DOHH2 (cell line): Measurements from ENCODE around the gene EPC1.

ENCODE experiments used
- H3F3A ChIP-seq: fragments of 200-600 bp; sonication (generic), shearing (Covaris generic); 2 replicates; pipeline ENCODE4 v1.6.0; 2016; ENCODE audit warnings: antibody characterized with exemption, mild to moderate bottlenecking; ENCODE audit not compliant: control insufficient read depth, insufficient read depth
- H3K27ac ChIP-seq: fragments of 200-600 bp; sonication (generic); 2 replicates; pipeline ENCODE4 v1.5.1; 2014; ENCODE audit warnings: low read depth, mild to moderate bottlenecking, low read length, moderate library complexity
- H3K27me3 ChIP-seq: fragments of 200-600 bp; sonication (generic); 2 replicates; pipeline ENCODE4 v1.6.1; 2014; ENCODE audit warnings: mild to moderate bottlenecking, low read length, mixed read lengths; ENCODE audit not compliant: control insufficient read depth
- H3K36me3 ChIP-seq: fragments of 200-600 bp; sonication (generic); 2 replicates; pipeline ENCODE4 v1.6.1; 2014; ENCODE audit warnings: mild to moderate bottlenecking, low read length, moderate library complexity, mixed read lengths; ENCODE audit not compliant: control insufficient read depth
- H3K4me1 ChIP-seq: fragments of 200-600 bp; sonication (generic); 2 replicates; pipeline ENCODE4 v1.6.1; 2014; ENCODE audit warnings: mild to moderate bottlenecking, low read length, mixed read lengths; ENCODE audit not compliant: control insufficient read depth
- H3K4me2 ChIP-seq: fragments of 200-600 bp; sonication (generic); 2 replicates; pipeline ENCODE4 v1.6.0; 2014; ENCODE audit warnings: mild to moderate bottlenecking, low read length, moderate library complexity
- H3K4me3 ChIP-seq: fragments of 200-600 bp; sonication (generic); 2 replicates; pipeline ENCODE4 v1.5.1; 2014; ENCODE audit warnings: mild to moderate bottlenecking, low read length, mixed read lengths
- H3K79me2 ChIP-seq: fragments of 200-600 bp; sonication (generic); 2 replicates; pipeline ENCODE4 v1.6.1; 2014; ENCODE audit warnings: mild to moderate bottlenecking, low read length, mixed read lengths; ENCODE audit not compliant: control insufficient read depth
- H3K9me2 ChIP-seq: fragments of 200-600 bp; sonication (generic); replicated peaks from 2 replicates; pipeline ENCODE4 v1.6.1; 2014; ENCODE audit warnings: mild to moderate bottlenecking, low read length, mixed read lengths; ENCODE audit not compliant: control insufficient read depth
- H3K9me3 ChIP-seq: fragments of 200-600 bp; sonication (generic); 2 replicates; pipeline ENCODE4 v1.6.1; 2014; ENCODE audit warnings: antibody characterized with exemption, low read length, mixed read lengths; ENCODE audit not compliant: control insufficient read depth, insufficient read depth
- H4K20me1 ChIP-seq: fragments of 200-600 bp; sonication (generic); 2 replicates; pipeline ENCODE4 v1.6.0; 2014; ENCODE audit warnings: low read depth, mild to moderate bottlenecking, antibody characterized with exemption, low read length, moderate library complexity; ENCODE audit not compliant: control insufficient read depth, insufficient read depth
- CTCF ChIP-seq: fragments of 200-600 bp; sonication (generic); IDR thresholded peaks from one replicate; pipeline ENCODE4 v1.5.1; 2014; ENCODE audit warnings: antibody characterized with exemption, mild to moderate bottlenecking, low read depth, low read length; ENCODE audit not compliant: poor library complexity, severe bottlenecking
- EZH2phosphoT487 ChIP-seq: fragments of 200-600 bp; sonication (generic); IDR thresholded peaks from 2 replicates; pipeline ENCODE4 v1.6.1; 2017; ENCODE audit warnings: borderline replicate concordance, mild to moderate bottlenecking, antibody characterized with exemption, low read length, moderate library complexity, mixed read lengths

The EPC1 gene

GRCh38 chr10:32326680-32327363 lies 20.1 kb downstream of the EPC1 start:
- H3K9me2 ChIP-seq, result no peaks in the 10 kb centered on the region
- TF ChIP-seq EZH2phosphoT487, result no peak
- peak overlapping the region; percentile 24 for H3K4me2 ChIP-seq
- H3K9me3 ChIP-seq, result no peaks in the 10 kb centered on the region
- no peaks in the 10 kb centered on the region for H3K27me3 ChIP-seq
- peaks cover 28% of the 10 kb centered on the region for H3K36me3 ChIP-seq
- H3K27ac ChIP-seq, result no peak overlapping the region
- 0 out of 2 replicates have a peak, but pooled peaks cover 4% of the 10 kb centered on the region for H3F3A ChIP-seq
- H3K79me2 ChIP-seq, result peaks cover 99% of the 10 kb centered on the region
- H3K4me3 ChIP-seq, result no peak overlapping the region
- peaks cover 76% of the 10 kb centered on the region for H3K4me1 ChIP-seq
- H4K20me1 ChIP-seq, result peaks cover 11% of the 10 kb centered on the region

- Histone ChIP-seq H3K27ac (no peak overlapping the region), H3F3A (0 out of 2 replicates have a peak, but pooled peaks cover 4% of the 10 kb centered on the region), H3K4me2 (peak overlapping the region; percentile 2), H3K4me1 (peaks cover 83% of the 10 kb centered on the region), H3K27me3 (no peaks in the 10 kb centered on the region), H3K4me3 (no peak overlapping the region), H3K36me3 (peaks cover 28% of the 10 kb centered on the region), H3K79me2 (peaks cover 99% of the 10 kb centered on the region), H4K20me1 (peaks cover 11% of the 10 kb centered on the region), H3K9me3 (no peaks in the 10 kb centered on the region), H3K9me2 (no peaks in the 10 kb centered on the region)
- TF ChIP-seq CTCF (no peak), EZH2phosphoT487 (no peak)
Observed at GRCh38 chr10:32326119-32326518, 20.8 kb downstream of the EPC1 start.

- TF ChIP-seq EZH2phosphoT487 (no peak), CTCF (no peak)
- Histone ChIP-seq H3K27me3 (no peaks in the 10 kb centered on the region), H3K9me3 (no peaks in the 10 kb centered on the region), H3K79me2 (peaks cover 99% of the 10 kb centered on the region), H3K4me3 (no peak overlapping the region), H3K4me1 (peaks cover 91% of the 10 kb centered on the region), H3K27ac (no peak overlapping the region), H3K9me2 (no peaks in the 10 kb centered on the region), H3K36me3 (peaks cover 22% of the 10 kb centered on the region; the same call in 1 of the 2 replicates), H4K20me1 (peaks cover 20% of the 10 kb centered on the region), H3K4me2 (no peak overlapping the region), H3F3A (peaks cover 11% of the 10 kb centered on the region)
Observed at GRCh38 chr10:32323051-32323450, 23.9 kb downstream of the EPC1 start.

GRCh38 chr10:32321016-32321631 lies 25.8 kb downstream of the EPC1 start:
- Histone ChIP-seq H3K9me3 (no peaks in the 10 kb centered on the region), H3K4me2 (no peak overlapping the region), H3K4me1 (peaks cover 91% of the 10 kb centered on the region), H3K79me2 (peaks cover 99% of the 10 kb centered on the region), H3K27me3 (no peaks in the 10 kb centered on the region), H3K27ac (no peak overlapping the region), H3K9me2 (no peaks in the 10 kb centered on the region), H3F3A (peaks cover 13% of the 10 kb centered on the region), H3K36me3 (peaks cover 25% of the 10 kb centered on the region), H3K4me3 (no peak overlapping the region), H4K20me1 (peaks cover 9% of the 10 kb centered on the region; the same call in 1 of the 2 replicates)
- TF ChIP-seq EZH2phosphoT487, result no peak
- TF ChIP-seq CTCF, result no peak
